ENCODE data around the gene ALDH16A1.
A peak's percentile ranks its signal among the peaks of the same experiment; 100 is the strongest.

The ALDH16A1 gene

DNA sequence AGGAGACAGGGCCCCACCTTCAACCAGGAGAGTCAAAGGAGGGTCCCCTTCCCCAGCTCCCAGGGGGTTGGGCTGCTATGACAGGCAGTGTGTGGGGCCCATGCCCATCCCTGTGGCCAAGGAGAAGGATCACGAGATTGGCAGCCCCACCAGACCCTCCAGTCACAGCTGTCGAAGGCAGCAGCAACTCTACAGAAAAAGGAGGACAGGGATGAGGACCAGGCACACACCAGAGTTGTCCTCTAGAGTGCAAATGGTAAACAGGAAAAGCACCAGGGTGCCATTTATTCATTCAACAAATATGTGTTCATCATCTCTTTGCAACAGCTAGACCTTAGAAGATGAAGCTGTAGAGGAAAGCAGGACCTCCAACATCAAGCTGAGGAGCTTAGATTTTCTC is 33.9 kb upstream of the ALDH16A1 start:
- DNase-seq (ENCODE audit: low spot score) = no peak
- TF ChIP-seq, protein P1, sequence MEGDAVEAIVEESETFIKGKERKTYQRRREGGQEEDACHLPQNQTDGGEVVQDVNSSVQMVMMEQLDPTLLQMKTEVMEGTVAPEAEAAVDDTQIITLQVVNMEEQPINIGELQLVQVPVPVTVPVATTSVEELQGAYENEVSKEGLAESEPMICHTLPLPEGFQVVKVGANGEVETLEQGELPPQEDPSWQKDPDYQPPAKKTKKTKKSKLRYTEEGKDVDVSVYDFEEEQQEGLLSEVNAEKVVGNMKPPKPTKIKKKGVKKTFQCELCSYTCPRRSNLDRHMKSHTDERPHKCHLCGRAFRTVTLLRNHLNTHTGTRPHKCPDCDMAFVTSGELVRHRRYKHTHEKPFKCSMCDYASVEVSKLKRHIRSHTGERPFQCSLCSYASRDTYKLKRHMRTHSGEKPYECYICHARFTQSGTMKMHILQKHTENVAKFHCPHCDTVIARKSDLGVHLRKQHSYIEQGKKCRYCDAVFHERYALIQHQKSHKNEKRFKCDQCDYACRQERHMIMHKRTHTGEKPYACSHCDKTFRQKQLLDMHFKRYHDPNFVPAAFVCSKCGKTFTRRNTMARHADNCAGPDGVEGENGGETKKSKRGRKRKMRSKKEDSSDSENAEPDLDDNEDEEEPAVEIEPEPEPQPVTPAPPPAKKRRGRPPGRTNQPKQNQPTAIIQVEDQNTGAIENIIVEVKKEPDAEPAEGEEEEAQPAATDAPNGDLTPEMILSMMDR (IDR thresholded peaks at IDR 0.05; ENCODE audit: extremely low read depth, missing control alignments) = no peak

DNA sequence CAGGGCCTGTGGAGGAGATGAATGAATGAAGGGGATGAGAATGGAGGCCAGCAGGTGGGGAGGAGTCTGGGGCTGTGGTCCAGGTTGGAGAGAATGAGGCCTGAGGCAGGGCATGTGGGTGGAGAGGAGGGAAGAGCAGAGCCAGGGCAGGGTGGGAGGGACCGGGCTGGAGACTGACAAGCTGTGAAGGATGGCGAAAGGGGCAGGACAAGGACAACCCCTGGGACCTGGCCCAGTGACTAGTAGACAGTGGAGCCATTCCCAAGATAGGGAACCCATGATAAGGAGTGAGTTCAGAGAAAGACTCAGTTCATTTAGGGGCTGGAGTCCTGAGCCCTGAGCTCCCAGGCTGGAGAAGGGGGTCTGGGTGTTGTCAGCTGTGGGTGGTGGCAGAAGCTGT is 32.8 kb upstream of the ALDH16A1 start:
- TF ChIP-seq, protein P1 (IDR thresholded peaks at IDR 0.05; ENCODE audit: extremely low read depth, missing control alignments) = no peak
- no peak for DNase-seq (ENCODE audit: low spot score)

DNA sequence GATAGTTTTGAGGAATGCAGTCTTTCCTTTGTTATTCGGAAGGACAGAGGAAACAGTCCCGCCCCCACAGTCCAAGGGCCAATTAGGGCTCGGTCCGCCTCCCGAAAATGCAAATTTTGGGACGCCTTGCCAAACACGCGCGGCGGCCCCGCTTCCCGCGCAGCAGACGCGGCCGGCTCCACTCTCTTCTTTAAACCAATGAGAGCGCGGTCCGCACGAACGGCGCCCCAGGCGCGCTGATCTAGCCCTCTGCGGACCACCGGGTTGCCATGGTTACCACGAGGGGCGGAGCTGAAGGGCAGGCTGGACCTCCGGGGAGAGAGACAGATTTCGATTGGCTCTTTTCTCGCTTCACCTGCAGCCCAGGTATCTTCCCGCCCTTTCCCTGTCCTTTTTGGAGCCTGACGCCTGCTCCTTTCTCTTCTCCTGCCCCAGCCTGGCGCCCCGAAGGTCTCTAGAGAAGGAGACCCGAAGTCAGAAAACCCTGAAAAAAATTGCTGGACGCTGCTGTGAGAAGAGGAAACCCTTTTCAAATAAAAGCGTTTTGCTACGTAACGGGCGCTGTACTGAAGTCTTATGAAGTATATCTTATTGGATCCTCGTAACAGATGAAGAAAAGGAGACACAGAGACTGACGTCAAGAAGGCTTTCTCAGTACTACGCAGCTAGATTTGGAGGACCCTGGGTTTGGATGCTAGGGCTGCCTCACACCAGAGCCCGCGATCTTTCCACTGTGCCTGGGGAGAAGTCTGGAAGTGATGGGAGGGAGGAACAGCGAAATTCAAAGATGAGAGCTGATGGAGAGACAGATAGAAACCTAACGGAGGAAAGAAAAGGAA is 31.8 kb upstream of the ALDH16A1 start:
- TF ChIP-seq, protein P1 (IDR thresholded peaks at IDR 0.05; ENCODE audit: extremely low read depth, missing control alignments) = no peak
- peak; percentile 65 for DNase-seq (ENCODE audit: low spot score)

DNA sequence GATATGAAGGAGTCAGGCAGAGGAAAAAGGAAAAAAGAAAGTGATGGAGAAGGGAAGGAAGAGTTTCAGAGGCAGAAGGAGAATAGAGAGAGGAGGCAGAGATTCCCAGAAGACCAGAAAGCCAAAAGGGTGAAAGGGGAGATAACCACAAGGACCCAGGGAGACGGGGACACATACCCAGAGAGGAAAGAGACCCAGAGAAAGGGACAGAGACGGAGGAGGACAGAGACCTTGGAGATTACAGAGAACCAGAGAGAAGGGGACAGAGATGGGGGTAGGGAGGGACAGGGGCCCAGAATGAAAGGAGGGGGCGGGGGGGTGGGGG is 31.2 kb upstream of the ALDH16A1 start:
- TF ChIP-seq, protein P1 (IDR thresholded peaks at IDR 0.05; ENCODE audit: extremely low read depth, missing control alignments) = no peak
- no peak for DNase-seq (ENCODE audit: low spot score)

DNA sequence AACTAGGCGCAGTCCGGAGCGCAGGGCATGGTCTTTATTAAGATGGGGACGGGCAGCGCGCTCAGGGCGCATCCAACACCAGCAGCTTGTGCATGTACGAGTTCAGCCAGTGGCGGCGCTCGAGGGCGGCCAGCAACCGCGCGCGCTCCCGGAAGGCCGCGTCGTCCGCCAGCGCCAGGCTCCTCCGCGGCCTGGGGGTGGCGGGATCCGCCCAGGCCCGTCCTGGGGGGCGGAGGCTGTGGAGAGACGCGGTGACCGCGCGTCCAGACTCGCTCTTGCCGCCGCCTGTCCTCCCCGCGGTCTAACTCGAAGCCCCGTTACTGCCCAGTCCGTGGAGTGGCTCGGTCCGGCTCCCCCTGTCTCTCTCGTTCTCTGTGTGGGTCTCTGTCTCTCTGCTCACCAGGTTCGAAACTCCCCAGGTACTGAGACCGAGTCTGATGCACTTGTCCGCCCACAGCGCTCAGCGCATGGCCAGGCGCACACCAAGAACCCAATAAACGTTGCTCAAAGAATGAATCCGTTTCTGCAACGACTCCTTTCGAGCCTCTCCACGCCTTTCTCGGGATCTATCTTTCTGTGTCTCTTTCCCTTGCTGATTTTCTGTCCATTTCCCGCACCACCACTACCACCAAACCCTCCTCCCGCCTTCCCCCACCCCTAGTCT is 30.5 kb upstream of the ALDH16A1 start:
- TF ChIP-seq, protein P1 (IDR thresholded peaks at IDR 0.05; ENCODE audit: extremely low read depth, missing control alignments) = peak; percentile 43
- peak; percentile 68 for DNase-seq (ENCODE audit: low spot score)

DNA sequence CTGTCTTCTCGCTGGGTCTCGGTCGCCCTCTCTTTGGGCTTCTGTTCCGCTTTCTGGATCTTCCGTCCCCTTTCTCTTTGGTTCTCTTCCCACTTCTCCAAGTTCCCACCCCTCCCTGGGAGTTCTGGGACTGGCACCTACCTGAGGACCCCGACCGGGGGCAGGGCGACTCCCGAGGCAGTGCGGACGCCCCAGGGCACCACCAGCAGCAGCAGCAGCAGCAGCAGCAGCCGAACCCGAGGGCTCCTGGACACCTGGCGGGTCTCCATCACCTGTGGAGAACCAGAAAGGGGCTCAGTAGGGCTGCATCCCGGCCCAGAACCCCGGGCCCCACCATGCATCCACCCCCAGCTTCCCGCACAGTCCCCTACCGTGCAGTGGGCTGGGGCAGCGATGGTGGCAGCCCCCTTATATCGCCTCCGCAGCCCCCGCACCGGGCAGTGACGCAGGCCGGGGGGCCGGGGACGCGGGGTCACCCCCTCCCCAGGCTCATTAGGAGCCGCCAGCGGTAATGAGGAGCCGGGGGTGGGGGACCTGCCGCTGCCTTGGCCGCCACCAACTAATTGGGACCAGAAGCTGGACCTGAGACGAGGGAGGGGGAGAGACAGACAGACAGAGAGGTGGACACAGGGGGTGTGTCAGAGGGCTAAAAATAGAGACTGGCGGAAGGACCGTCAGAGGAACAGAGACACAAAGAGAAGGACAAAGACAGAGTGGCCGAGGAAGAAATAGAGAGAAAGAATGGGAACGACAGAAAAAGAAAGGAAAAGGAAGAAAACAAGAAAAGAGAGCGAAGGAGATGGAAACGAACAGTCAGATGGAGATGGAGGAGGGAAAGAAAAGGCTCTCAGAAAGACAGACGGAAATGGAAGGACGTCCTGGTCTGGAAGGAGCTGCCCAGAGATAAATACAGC is 29.7 kb upstream of the ALDH16A1 start, which contains the start of gene PTH2:
Gene PTH2, minus strand, starts transcription at position 371 of the 914 bp plus-strand sequence. Its CDS starts 102 bp downstream, at position 269.
- TF ChIP-seq, protein P1 (IDR thresholded peaks at IDR 0.05; ENCODE audit: extremely low read depth, missing control alignments) = no peak
- DNase-seq (ENCODE audit: low spot score) = no peak
